HG03064 (cell line): ENCODE data around the gene IRAK1BP1.
"Not testable (repeated sequence)": the region's sequence is repeated elsewhere in the genome, so short reads cannot be mapped to it uniquely, and the experiment has no call there.

Experiments used
- ATAC-seq: cut with Tn5 transposase; IDR thresholded peaks from one replicate; pipeline ENCODE4 v1.9.1; 2021; ENCODE audit warnings: low read depth; ENCODE audit not compliant: unreplicated experiment

IRAK1BP1 gene

GRCh38 chr6:78867370-78868040, at the start of gene IRAK1BP1:
Gene IRAK1BP1 (plus strand): TSS chr6:78867551. CDS start chr6:78867577, 26 bp downstream.
- ATAC-seq: peak; percentile 99

GRCh38 chr6:78824045-78824444, 43.3 kb upstream of the IRAK1BP1 start:
- ATAC-seq: no peak

GRCh38 chr6:78829407-78829806, 37.9 kb upstream of the IRAK1BP1 start:
- no peak for ATAC-seq

GRCh38 chr6:78830805-78831204, 36.5 kb upstream of the IRAK1BP1 start:
- no peak for ATAC-seq

- no peak for ATAC-seq
Measured at GRCh38 chr6:78831492-78831891, 35.9 kb upstream of the IRAK1BP1 start.

- ATAC-seq: no peak
Measured at GRCh38 chr6:78832091-78832808, 35.1 kb upstream of the IRAK1BP1 start.

GRCh38 chr6:78835817-78836216, 31.5 kb upstream of the IRAK1BP1 start:
- no peak for ATAC-seq

GRCh38 chr6:78836598-78836997, 30.8 kb upstream of the IRAK1BP1 start:
- no peak for ATAC-seq

- ATAC-seq: no peak
Measured at GRCh38 chr6:78841111-78841510, 26.2 kb upstream of the IRAK1BP1 start.

- ATAC-seq: no peak
Measured at GRCh38 chr6:78842953-78843352, 24.4 kb upstream of the IRAK1BP1 start.

- ATAC-seq: no peak
Measured at GRCh38 chr6:78844899-78845298, 22.5 kb upstream of the IRAK1BP1 start.

- ATAC-seq: no peak
Measured at GRCh38 chr6:78845567-78845966, 21.8 kb upstream of the IRAK1BP1 start.

- ATAC-seq: no peak
Measured at GRCh38 chr6:78850621-78851020, 16.7 kb upstream of the IRAK1BP1 start.

- ATAC-seq: no peak
Measured at GRCh38 chr6:78851156-78851555, 16.2 kb upstream of the IRAK1BP1 start.

GRCh38 chr6:78854546-78854945, 12.8 kb upstream of the IRAK1BP1 start:
- ATAC-seq: no peak

GRCh38 chr6:78858339-78858938, 8.9 kb upstream of the IRAK1BP1 start:
- ATAC-seq: not testable (repeated sequence)

GRCh38 chr6:78861509-78861908, 5.8 kb upstream of the IRAK1BP1 start:
- ATAC-seq: no peak

- no peak for ATAC-seq
Measured at GRCh38 chr6:78863576-78863975, 3.8 kb upstream of the IRAK1BP1 start.

- ATAC-seq: no peak
Measured at GRCh38 chr6:78864957-78865356, 2.4 kb upstream of the IRAK1BP1 start.

- peak; percentile 33 for ATAC-seq
Measured at GRCh38 chr6:78867020-78867369, 356 bp upstream of the IRAK1BP1 start.

- no peak for ATAC-seq
Measured at GRCh38 chr6:78868116-78868515, 765 bp downstream of the IRAK1BP1 start.

GRCh38 chr6:78875505-78875904, 8.2 kb downstream of the IRAK1BP1 start:
- ATAC-seq: no peak
